ENCODE measurements around the gene COL16A1.

Gene COL16A1

GRCh38 chr1:31683997-31684396 is 19.8 kb downstream of the COL16A1 start:
- no peak for DNase-seq

GRCh38 chr1:31681415-31681814 is 22.4 kb downstream of the COL16A1 start:
- no peak for DNase-seq

- DNase-seq: no peak
Observed at GRCh38 chr1:31679676-31680230, 24.1 kb downstream of the COL16A1 start.

GRCh38 chr1:31679091-31679490 is 24.7 kb downstream of the COL16A1 start:
- no peak for DNase-seq

- DNase-seq: no peak
Observed at GRCh38 chr1:31678681-31679080, 25.1 kb downstream of the COL16A1 start.

GRCh38 chr1:31677949-31678348 is 25.9 kb downstream of the COL16A1 start:
- no peak for DNase-seq

GRCh38 chr1:31677401-31677800 is 26.4 kb downstream of the COL16A1 start:
- no peak for DNase-seq

- no peak for DNase-seq
Observed at GRCh38 chr1:31675756-31676155, 28.1 kb downstream of the COL16A1 start.

GRCh38 chr1:31675161-31675560 is 28.7 kb downstream of the COL16A1 start:
- no peak for DNase-seq

- no peak for DNase-seq
Observed at GRCh38 chr1:31674626-31675025, 29.2 kb downstream of the COL16A1 start.

GRCh38 chr1:31673433-31673832 is 30.4 kb downstream of the COL16A1 start:
- no peak for DNase-seq

- no peak for DNase-seq
Observed at GRCh38 chr1:31672986-31673385, 30.8 kb downstream of the COL16A1 start.

GRCh38 chr1:31671561-31672201 is 32.1 kb downstream of the COL16A1 start:
- no peak for DNase-seq

- no peak for DNase-seq
Observed at GRCh38 chr1:31671147-31671546, 32.7 kb downstream of the COL16A1 start.

GRCh38 chr1:31670593-31670964 is 33.2 kb downstream of the COL16A1 start:
- DNase-seq: no peak

GRCh38 chr1:31669786-31670592 is 33.8 kb downstream of the COL16A1 start:
- no peak for DNase-seq

GRCh38 chr1:31669433-31669785 is 34.4 kb downstream of the COL16A1 start:
- DNase-seq: no peak

GRCh38 chr1:31668303-31668883 is 35.4 kb downstream of the COL16A1 start:
- DNase-seq: no peak

GRCh38 chr1:31667065-31667785 is 36.6 kb downstream of the COL16A1 start:
- DNase-seq: no peak

- no peak for DNase-seq
Observed at GRCh38 chr1:31666263-31666963, 37.4 kb downstream of the COL16A1 start.

- no peak for DNase-seq
Observed at GRCh38 chr1:31665234-31665878, 38.5 kb downstream of the COL16A1 start.

- DNase-seq: no peak
Observed at GRCh38 chr1:31664528-31664927, 39.3 kb downstream of the COL16A1 start.

Measured in MV-4-11 (cell line).